HUDEP-2 (cell line): ENCODE data around the gene SNX17.

Experiments used
- DNase-seq, 76 experiments: peaks; one replicate each; lab custom pipeline; 2025; ENCODE audit not compliant: unreplicated experiment in 76 of 76; lab: John Stamatoyannopoulos, UW

Gene SNX17

DNA sequence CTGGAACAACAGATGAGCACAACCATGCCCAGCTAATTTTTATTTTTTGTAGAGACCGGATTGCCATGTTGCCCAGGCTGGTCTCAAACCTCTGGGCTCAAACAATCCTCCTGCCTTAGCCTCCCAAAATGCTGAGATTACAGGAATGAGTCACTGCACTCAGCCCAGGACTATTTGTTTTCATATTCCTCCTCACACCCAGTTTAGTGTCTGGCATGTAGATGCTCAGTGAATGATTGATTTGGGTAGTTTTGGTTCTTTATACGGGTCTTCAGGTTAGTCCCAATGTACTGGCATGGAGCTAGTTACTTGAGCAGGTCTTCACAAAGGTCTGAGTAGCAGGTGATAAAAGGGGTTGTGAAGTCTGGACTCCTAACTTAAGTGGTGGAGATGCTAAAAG, 6.5 kb upstream of the SNX17 start:
- no peak for DNase-seq

DNA sequence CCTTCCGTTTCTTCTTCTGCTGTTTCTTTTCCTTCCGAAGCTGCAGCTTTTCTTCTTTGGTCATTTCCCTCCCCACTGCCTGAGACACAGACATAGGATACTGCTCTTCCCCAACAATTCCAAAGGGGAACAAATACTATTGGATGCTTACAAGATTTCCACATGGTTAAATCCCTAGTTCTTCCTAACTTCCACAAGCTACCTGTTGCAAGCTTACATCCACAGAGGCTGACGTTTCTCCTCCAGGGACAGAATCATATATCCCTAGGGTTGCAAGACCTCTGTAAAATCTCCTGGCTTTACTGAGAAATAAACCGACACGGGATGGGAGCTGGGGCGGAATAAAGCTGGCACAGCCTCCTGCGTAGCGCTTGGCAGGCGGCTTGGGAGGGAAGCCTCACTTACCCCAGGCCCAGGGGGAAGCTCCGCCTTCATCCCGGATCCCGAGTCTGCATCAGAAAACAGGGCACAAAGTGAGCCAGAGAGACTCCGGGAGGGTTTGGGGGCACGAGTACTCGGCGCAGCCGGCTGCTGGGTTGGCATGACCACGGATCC, 868 bp upstream of the SNX17 start:
- DNase-seq: peak in 37 of 76 experiments; percentile 8 to 60 (median 35)

DNA sequence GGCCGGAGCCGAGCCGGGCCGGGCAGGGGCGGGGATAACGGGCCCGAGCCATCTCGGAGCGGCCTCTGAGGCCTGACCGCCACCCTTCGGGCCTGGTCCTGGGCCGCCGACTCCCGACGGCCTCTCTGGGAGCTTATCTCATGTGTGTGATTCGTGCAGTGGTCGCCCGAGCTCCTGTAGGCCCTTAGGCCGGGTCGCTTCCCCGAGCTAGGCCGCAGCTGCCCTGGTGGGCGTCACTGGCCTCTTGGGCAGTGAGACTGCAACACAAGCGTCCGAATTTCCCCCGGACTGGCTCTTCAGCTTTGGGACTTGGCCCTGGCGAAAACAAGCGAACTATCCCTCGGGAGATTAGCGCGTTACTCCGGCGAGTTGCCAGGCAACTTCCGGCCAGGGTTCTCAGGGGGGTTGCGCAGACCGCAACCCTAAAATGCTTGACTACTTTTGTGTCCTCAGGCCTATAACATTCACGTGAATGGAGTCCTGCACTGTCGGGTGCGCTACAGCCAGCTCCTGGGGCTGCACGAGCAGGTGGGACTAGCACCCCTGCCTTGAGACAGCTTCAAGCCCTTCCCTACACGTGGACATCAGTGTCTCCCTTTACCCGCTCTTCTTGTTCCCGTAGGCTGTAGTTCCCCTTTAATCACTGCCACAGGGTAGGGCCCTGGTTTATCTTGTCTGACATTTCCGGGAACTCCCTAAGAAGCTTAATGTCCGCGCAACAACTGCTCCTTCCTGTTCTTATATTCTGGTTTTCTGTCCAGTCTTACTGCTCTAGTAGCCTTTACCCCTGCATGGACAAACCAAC, 602 bp downstream of the SNX17 start:
- peak in 62 of 76 experiments; percentile 7 to 69 (median 34) for DNase-seq

DNA sequence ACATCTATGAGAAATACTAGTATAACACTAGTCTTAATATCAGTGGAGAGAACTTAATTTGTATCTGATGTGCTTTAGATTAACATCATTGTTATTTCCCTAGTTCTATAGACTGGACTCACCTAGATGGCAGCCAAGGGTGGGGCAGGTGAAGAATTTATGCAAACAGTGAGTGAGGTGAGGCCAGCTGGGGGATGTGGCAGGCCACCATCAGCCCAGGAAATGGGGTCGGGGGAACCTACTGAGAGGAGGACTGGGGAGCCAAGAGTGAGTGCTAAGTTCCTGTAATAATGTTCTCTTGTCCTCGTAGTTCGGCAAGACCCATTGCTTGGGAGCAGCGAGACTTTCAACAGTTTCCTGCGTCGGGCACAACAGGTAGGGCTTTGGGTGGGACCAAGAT, 2.5 kb downstream of the SNX17 start:
- DNase-seq: no peak

DNA sequence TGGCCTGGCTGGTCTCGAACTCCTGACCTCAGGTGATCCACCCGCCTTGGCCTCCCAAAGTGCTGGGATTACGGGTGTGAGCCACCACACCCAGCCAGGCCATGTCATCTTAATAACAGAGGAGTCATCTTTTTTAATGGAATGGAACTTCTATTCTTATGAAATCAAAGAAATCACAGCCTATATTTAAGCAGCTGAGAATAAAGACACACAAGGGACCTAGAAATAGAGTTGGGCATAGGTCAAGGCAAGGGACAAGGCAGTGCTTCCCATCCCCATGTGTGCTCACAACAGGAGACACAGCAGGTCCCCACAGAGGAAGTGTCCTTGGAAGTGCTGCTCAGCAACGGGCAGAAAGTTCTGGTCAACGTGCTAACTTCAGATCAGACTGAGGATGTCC, 3.2 kb downstream of the SNX17 start:
- DNase-seq: no peak

DNA sequence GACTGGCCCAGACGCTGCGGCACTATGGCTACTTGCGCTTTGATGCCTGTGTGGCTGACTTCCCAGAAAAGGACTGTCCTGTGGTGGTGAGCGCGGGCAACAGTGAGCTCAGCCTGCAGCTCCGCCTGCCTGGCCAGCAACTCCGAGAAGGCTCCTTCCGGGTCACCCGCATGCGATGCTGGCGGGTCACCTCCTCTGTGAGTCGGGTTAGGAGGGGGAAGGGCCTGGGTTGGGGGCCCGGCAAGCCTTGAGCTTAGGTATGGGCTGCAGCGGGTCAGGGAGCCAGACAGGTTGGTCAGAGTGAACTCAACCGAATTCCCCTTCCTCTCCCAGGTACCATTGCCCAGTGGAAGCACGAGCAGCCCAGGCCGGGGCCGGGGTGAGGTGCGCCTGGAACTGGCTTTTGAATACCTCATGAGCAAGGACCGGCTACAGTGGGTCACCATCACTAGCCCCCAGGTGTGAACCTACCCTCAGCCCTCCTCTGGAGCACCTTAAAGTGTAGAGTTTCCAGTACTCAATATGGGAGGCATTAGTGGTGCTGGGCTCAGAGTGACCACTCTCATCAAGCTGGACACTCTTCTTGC, 5.2 kb downstream of the SNX17 start:
- no peak for DNase-seq

DNA sequence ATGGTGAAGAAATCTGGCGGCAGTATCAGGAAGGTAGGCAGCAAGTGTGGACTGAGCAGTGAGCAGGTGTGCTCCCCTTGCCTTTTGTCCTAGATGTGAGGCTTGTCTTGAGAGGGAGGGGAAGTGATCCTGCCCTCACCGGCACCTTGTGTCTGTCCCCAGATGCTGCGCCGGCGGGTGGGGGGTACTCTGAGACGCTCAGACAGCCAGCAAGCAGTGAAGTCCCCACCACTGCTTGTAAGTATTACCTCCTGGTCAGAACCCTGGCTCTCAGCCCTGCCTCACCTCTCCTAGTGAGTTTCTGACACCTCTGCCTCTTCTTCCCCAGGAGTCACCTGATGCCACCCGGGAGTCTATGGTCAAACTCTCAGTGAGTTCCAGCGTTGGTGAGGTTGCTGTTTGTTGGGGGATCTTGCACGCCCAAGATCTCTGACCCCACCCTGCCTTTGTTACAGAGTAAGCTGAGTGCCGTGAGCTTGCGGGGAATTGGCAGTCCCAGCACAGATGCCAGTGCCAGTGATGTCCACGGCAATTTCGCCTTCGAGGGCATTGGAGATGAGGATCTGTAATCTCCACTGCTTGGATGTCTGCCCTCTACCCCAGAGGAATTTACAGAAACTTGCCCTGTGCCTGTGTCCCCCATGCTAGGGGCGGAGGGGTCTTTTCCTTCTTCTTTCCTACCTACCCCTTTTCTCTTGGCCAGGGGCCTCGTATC, 5.9 kb downstream of the SNX17 start:
- DNase-seq: no peak

DNA sequence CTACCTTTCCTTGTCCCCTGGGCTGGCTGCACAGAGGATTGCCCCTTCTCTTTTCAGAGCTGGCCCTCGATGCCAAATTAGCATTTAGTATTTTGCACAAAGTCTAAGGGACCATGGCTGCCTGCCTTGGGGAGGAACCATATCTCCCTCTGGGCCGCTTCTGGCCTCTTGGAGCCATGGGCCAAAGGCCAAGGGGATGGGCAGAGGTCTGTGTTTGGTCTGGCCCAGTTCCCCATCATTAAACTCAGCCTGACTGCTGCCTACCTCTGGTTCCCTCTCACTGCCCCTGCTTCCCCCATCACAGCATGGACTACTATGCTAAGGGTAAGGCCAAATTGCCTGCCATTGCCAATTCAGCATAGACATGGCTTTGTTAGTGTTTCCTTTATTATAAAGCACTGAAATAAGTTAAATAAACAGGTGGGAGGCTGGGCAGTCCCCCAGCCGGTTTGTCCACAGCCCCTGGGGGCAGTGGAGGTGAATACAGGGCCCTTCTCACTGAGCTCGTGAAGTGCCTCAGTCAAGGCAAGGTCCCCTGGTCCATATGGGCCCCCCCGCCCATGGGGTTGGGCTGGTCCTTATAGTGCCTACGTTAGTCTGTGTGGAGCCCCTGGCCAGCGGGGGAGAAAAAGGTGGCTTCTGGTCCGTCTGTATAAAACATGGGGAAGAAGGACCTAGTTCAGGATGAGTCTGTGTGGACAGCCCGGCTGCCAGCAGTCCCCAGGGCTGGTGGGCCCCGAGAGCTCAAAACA, 6.6 kb downstream of the SNX17 start:
- DNase-seq: no peak

DNA sequence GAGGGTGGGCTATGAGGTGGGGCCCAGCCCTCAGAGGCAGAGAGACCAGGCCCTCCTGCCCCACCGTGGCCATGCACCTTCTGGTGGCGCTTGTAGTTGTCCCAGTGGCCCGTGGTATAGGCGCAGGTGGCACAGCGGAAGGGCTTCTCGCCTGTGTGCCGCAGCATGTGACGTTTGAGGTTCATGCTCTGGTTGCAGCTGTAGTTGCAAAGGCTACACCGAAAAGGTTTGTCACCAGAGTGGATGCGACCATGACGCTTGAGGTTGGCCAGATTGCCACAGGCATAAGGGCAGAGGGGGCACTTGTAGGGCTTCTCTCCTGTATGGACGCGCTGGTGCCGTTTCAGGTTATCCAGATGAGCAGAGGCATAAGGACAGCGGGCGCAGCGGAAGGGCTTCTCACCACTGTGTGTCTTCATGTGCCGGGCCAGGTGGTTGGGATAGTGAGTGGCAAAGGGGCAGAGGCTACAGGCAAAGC, 7.2 kb downstream of the SNX17 start:
- DNase-seq: no peak

DNA sequence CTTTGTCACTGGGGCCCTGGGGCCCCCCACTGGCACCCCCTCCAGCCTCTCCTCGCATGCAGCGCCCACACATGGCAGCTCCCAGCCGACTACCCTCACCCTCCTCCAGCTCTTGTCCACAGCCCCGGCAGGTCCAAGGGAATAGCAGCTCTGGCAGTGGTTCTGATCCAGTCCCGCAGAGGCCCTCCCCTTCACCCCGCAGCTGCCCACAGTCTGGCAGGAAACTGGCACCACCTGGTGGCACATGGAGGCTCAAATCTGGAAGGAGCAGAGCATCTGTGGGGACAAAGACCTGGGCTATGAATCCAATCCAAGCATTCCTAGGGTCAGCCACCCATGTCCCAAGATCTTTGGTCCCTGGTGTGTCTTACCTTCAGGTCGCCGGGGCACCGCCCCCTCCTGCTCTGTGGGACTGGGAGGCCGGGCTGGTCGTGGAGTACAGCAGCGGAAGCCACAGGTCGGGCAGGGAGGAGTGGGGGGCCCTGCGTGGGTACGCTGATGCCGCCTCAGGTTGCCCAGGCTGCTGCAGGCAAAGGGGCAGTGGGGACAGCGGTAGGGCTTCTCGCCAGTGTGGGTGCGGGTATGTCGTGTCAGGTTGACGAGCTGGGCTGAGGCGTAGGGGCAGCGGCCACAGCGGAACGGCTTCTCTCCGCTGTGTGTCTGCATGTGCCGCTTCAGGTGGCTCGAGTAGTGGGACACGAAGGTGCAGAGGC, 7.8 kb downstream of the SNX17 start:
- peak in 25 of 76 experiments; percentile 4 to 42 (median 13) for DNase-seq

DNA sequence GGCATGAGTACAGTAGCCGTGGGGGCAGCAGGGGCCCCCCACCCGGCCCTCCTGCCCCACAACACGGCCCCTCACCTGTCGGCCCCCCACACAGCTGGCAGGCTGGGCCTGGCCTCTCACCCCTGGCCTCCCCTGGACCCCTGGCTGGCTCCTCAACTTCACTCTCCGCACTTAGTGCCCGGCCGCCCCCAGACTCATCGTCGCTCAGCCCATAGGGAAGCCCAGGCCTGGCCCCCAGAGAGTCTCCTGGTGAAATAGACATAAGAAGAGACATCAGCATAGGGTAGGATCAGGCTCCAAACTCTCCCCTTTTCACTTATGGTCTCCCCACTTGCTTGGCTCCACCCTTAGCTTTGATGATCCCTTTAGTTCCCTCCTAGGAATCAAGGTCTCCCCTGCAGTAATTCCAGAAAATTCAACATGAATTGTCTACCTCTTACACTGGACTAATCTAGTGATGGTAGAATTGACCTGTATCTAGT, 8.4 kb downstream of the SNX17 start:
- no peak for DNase-seq

DNA sequence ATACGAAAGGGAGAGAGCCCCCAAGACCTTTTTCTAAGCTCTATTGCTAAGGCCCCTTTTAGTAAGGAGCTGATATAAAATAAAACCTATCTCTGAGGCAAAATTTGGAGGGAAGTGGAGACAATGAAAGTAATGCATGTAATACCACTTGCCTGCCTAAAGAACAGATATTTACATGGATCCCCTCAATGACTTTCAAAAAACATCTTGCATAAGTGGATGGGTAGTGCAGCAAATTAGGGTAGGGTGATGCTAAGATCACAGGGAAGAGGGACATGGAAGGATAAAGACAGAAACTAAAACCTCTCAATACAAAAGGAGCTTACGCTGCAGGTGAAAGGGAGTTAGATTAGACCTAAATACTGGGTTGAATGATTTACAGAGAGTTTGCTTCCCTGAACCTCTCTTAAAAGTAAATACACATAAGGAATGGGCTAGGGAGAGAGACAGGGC, 9.0 kb downstream of the SNX17 start:
- DNase-seq: peak in 1 of 76 experiments; percentile 26

DNA sequence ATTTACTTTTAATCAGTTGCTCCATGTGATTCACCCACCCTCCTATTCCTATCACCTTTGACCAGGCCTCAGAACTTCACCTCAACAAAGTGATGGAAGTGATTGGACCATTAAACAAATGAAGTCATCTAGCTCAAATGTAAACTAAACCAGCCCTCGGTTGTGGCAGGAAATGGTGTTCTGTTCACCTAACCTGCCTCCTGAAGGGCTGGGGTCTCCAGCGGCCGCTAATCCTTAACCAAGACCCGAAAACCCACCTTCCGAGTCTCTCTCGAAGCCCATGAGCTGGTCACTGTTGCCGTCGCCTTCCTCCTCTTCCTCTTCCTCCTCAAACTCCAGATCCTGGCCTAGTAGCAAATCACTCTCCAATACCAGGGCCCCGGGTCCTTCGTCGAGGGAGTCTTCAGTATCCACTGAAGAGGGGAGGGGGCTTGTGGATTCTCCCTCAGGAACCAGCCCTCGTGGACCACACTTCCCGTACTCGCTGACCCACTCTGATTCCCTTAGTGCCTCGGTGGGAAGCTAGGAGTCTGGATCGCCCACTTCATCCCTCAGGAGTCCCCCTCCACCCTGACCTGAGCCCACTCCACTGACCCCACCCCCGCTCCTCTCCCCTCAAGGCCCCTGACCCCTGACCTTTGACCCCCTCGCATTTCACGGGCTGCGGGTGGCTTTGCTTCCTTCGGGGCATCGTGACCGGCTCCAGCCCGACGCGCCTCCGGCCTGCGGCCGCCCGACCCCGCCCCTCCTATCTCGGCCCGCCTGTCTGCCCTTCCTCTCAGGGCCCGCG, 9.6 kb downstream of the SNX17 start:
- peak in 40 of 76 experiments; percentile 7 to 76 (median 55) for DNase-seq

DNA sequence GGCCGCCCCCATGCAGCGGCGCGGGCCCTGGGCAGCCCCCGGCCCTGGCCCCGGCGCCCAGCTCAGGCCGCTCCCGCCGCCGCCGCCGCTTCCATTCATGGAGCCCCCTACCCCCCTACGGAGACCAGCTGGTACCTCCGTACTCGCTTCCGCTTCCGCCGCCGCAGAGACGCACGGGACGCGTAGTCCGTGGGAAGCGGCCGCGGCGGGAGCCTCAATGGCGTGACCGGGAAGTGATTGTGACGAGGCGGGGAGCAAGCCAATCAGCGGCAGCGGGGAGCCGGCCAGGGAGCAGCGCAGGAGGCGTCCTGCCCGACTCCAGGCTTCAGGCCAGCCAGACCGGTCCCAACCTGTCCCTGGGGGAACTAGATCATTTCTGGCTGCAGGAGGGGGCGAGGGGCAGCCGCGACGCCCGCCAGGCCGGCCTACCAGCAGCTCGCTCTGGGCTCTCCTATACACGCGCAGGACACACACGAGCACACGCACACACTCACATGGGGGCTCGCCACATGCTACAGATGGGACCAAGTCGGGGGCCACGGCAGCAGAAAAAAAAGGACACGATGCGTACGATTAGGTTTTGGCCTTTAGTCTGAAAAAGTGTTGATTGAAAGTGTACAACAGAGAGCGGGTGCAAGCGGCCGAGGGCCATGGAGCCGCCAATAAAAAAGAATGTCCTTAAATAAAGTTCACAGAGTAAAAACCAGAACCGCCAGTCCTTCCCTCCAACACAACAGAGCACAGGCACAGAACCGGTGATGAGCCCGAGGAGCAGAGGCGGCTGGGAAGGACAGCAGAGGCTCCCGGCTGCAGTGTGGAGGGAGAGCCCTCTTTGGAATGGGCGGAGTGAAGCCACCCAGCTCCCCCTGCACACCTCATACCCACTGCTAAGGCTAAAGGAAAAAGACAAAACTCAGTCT, 10.5 kb downstream of the SNX17 start, which contains the start of gene ZNF513:
TSS of gene ZNF513 (minus strand) at position 109 of the 920 bp plus-strand sequence. CDS start 208 bp downstream, outside the sequence.
- peak in 75 of 76 experiments; percentile 14 to 93 (median 84) for DNase-seq

DNA sequence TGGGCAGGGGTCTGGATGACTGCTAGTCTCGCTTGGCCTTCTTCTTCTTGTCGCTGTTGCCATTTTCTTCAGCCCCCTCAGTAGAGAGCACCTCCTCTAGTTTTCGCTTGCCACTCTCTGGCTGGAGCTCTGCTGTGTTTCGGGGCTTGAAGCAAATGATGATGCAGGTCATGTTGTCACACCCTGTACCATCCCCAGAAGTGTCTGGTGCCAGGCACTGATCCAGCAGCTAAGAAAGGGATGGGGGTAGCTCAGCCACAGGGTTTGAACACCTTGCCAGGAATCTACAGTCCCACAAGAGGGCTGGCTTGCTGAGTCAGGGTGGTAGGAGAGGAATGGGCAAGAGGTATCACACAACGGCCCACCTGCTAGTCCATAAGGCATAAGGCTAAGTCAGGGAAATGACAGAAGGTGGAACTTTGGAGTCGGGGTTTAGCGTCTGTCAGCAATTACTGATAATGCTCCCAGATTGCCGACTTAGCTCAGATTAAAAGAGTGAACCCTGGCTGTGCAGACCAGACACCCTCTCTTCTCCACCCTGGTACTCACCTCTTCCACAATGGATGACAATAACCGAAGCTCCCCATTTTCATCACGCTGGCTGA, 11.3 kb downstream of the SNX17 start:
- DNase-seq: no peak

DNA sequence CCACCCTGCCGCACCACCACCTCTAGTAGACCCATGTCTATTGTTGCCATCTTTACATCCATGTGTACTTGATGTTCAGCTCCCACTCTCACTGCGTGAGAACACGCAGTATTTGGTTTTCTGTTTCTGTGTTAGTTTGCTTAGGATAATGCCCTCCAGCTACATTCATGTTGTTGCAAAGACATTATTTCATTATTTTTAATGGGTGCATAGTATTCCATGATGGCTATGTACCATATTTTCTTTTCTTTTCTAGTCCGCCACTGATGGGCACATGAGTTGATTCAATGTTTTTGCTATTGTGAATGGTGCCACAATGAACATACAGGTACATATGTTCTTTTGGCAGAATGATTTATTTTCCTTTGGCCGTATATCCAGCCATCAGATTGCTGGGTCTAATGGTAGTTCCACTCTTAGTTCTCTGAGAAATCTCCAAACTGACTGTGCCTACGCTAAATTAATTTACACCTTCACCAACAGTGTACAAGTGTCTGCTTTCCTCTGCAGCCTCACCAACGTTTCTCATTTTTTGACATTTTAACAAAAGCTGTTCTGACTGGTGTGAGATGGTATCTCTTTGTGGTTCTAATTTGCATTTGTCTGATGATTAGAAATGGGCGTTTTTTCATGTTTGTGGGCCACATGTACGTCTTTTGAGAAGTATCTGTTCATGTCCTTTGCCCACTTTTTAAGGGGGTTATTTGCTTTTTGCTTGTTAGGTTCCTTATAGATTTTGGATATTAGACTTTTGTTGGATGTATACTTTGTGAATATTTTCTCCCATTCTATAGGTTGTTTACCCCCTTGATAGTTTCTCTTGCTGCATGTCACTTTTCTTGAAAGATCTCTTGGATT, 20.6 kb downstream of the SNX17 start:
- DNase-seq: no peak
